DND-41 (cell line): ENCODE results near the gene PILRA.

Experiments used
- ATAC-seq: fragments of 200-7000 bp; cut with Tn5 transposase; 3 replicates; pipeline ENCODE4 v1.9.1; 2021; ENCODE audit warnings: low read depth; ENCODE audit not compliant: insufficient read depth
- DNase-seq: peaks from one replicate; pipeline ENCODE4 v3.0.0-alpha.2; 2020
- H2AFZ ChIP-seq: 2 replicates; pipeline ENCODE4 v1.6.0; 2012; ENCODE audit warnings: low read depth, low read length
- H3K27ac ChIP-seq: 2 replicates; pipeline ENCODE4 v1.5.1; 2012; ENCODE audit warnings: low read length, inconsistent platforms
- H3K27me3 ChIP-seq: fragments of 200-600 bp; sonication (generic); 2 replicates; pipeline ENCODE4 v1.6.0; 2012; ENCODE audit warnings: low read length, mild to moderate bottlenecking, inconsistent platforms; ENCODE audit not compliant: insufficient read depth, poor library complexity
- H3K36me3 ChIP-seq: 2 replicates; pipeline ENCODE4 v1.5.1; 2012; ENCODE audit warnings: low read length, inconsistent platforms; ENCODE audit not compliant: insufficient read depth
- H3K4me1 ChIP-seq: 2 replicates; pipeline ENCODE4 v1.5.1; 2012; ENCODE audit warnings: mild to moderate bottlenecking, low read length; ENCODE audit not compliant: insufficient read depth
- H3K4me2 ChIP-seq: 2 replicates; pipeline ENCODE4 v1.6.0; 2012; ENCODE audit warnings: mild to moderate bottlenecking, moderate library complexity, low read length, inconsistent platforms; ENCODE audit not compliant: insufficient read depth
- H3K4me3 ChIP-seq, 2 experiments: fragments of 200-600 bp in 1 of 2; shearing (Covaris generic) in 1 of 2; 2 replicates each; pipeline ENCODE4 v1.5.1; 2012 to 2016; ENCODE audit warnings: inconsistent platforms in 2 of 2, low read length in 2 of 2, mild to moderate bottlenecking in 2 of 2, low read depth in 1 of 2, moderate library complexity in 1 of 2
- H3K79me2 ChIP-seq: 2 replicates; pipeline ENCODE4 v1.6.0; 2012; ENCODE audit warnings: low read length, inconsistent platforms; ENCODE audit not compliant: insufficient read depth
- H3K9ac ChIP-seq: 2 replicates; pipeline ENCODE4 v1.6.0; 2012; ENCODE audit warnings: low read depth, mild to moderate bottlenecking, inconsistent platforms, low read length, moderate library complexity
- H3K9me3 ChIP-seq: 2 replicates; pipeline ENCODE4 v1.5.1; 2012; ENCODE audit warnings: low read length, moderate library complexity, mild to moderate bottlenecking, inconsistent platforms; ENCODE audit not compliant: insufficient read depth, severe bottlenecking
- H4K20me1 ChIP-seq: 2 replicates; pipeline ENCODE4 v1.6.0; 2012; ENCODE audit warnings: low read length; ENCODE audit not compliant: insufficient read depth
- EZH2 ChIP-seq: IDR thresholded peaks from 3 replicates; pipeline ENCODE4 v1.6.1; 2012; ENCODE audit warnings: borderline replicate concordance, low read depth, mild to moderate bottlenecking, moderate library complexity, low read length, inconsistent platforms; ENCODE audit not compliant: severe bottlenecking
- TF ChIP-seq, protein P1 (sequence below): IDR thresholded peaks from 2 replicates; pipeline ENCODE4 v1.5.1; 2012; ENCODE audit warnings: borderline replicate concordance, low read length, moderate library complexity, mild to moderate bottlenecking; ENCODE audit not compliant: poor library complexity, severe bottlenecking; ENCODE audit errors: extremely low read depth

Gene PILRA

DNA sequence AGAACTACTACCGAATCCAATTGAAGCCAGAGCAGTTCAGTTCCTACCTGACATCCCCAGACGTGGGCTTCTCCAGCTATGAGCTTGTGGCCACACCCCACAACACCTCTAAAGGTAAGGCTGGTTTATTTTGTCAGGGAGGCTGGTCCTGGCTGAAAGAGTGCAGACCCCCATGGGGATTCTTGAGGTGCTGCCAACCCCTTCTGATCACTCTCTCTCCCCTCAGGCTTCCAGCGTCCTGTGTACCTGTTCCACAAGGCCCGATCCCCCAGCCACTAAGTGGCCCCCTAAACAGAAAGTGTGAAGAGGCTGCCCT, 59.9 kb downstream of the PILRA start:
- Histone ChIP-seq H3K79me2 (peaks cover 67% of the 10 kb centered on the region), H3K27ac (peak overlapping the region; percentile 100; the same call in 1 of the 2 replicates), H3K9ac (peak overlapping the region; percentile 98; the same call in 1 of the 2 replicates), H3K4me1 (peaks cover 60% of the 10 kb centered on the region), H2AFZ (no peak overlapping the region), H3K9me3 (no peaks in the 10 kb centered on the region), H3K4me2 (peak overlapping the region; percentile 87), H4K20me1 (peaks cover 47% of the 10 kb centered on the region), H3K4me3 (no peak overlapping the region), H3K27me3 (no peaks in the 10 kb centered on the region), H3K36me3 (peaks cover 58% of the 10 kb centered on the region)
- ATAC-seq: no peak
- TF ChIP-seq, protein P1, sequence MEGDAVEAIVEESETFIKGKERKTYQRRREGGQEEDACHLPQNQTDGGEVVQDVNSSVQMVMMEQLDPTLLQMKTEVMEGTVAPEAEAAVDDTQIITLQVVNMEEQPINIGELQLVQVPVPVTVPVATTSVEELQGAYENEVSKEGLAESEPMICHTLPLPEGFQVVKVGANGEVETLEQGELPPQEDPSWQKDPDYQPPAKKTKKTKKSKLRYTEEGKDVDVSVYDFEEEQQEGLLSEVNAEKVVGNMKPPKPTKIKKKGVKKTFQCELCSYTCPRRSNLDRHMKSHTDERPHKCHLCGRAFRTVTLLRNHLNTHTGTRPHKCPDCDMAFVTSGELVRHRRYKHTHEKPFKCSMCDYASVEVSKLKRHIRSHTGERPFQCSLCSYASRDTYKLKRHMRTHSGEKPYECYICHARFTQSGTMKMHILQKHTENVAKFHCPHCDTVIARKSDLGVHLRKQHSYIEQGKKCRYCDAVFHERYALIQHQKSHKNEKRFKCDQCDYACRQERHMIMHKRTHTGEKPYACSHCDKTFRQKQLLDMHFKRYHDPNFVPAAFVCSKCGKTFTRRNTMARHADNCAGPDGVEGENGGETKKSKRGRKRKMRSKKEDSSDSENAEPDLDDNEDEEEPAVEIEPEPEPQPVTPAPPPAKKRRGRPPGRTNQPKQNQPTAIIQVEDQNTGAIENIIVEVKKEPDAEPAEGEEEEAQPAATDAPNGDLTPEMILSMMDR: no peak
- no peak for TF ChIP-seq EZH2
- no peak for DNase-seq

DNA sequence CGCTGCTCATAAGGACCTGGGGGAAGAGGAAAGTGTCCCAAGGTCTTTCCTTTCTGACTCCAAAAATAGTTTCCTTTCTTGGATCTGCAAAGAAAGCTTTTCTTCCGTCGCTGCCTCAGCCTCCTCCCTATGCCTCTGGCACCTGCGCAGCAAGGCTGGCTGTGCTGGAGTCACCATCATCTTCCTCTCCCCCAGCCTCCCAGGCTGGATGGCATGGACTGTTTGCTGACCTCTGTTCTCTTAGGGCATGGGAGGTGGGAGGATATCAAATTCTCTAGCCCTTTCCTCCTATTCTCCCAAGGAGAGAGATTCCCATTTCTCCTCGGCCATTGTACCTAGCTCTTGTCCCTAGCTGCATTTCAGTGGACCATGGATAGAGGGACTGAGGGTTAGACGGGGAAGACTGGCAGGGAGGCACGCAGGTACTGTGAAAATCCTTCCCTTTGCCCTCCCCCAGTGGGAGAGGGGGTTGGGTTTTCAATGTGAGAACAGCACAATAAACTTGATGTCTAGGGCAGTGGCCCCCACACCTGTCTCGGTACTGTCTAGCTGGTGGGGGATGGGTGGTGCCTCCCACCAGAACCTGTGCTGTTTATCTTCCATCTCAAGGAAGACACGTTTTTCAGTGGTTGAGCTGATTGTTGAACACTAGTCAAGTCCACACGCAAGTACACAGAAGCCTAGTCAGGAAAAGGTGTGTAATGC, 60.5 kb downstream of the PILRA start:
- Histone ChIP-seq H4K20me1 (peaks cover 47% of the 10 kb centered on the region), H3K27me3 (no peaks in the 10 kb centered on the region), H3K27ac (peak overlapping the region; percentile 100), H3K79me2 (peaks cover 67% of the 10 kb centered on the region), H3K36me3 (peaks cover 58% of the 10 kb centered on the region), H2AFZ (no peak overlapping the region), H3K4me1 (peaks cover 60% of the 10 kb centered on the region), H3K4me2 (peak overlapping the region; percentile 87), H3K9ac (peak overlapping the region; percentile 98), H3K9me3 (no peaks in the 10 kb centered on the region), H3K4me3 (peak overlapping the region in 1 of 2 experiments; percentile 94; a peak in 1 of 4 replicates)
- TF ChIP-seq, protein P1: no peak
- TF ChIP-seq EZH2: no peak
- ATAC-seq: no peak
- DNase-seq: no peak

DNA sequence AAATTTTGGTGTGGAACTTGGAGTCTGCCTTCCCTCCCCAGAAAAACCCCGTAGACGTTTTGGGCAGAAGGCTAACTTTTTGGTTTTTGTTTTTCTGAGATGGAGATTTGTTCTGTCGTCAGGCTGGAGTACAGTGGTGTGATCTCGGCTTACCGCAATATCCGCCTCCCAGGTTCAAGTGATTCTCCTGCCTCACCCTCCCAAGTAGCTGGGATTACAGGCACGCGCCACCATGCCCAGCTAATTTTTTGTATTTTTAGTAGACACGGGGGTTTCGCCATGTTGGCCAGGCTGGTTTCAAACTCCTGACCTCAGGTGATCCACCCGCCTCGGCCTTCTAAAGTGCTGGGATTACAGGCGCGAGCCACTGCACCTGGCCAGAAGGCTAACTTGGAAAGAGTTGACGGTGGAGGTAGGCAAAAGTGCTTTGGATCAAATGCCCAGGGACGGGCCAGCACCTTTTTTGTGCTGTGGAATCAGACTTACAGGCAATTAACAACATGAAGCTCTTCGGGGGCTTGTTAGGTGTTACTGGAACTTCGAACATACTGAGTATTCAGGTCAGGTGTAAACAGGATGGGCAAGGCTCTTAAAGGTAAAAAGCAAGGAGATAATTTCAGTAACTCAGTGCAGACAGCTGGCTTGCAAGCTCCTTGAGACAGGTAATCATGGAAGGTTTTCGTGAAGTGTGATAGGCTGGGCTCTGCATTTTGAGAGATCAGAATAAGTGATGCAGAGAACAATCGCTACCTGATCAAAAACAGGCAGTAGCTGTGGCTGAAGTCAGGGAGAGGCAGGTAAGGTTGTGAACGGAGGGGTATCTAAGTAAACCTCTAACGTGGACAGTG, 61.2 kb downstream of the PILRA start:
- DNase-seq: no peak
- H3K36me3 ChIP-seq: peaks cover 58% of the 10 kb centered on the region
- peak overlapping the region; percentile 96 for H3K9ac ChIP-seq
- peak overlapping the region; percentile 100 for H3K27ac ChIP-seq
- peaks cover 60% of the 10 kb centered on the region for H3K4me1 ChIP-seq
- H3K4me3 ChIP-seq: peak overlapping the region; percentile 85 to 94; a peak in 3 of 4 replicates
- H2AFZ ChIP-seq: no peak overlapping the region
- H4K20me1 ChIP-seq: peaks cover 47% of the 10 kb centered on the region
- H3K9me3 ChIP-seq: no peaks in the 10 kb centered on the region
- no peak for ATAC-seq
- H3K4me2 ChIP-seq: peak overlapping the region; percentile 87
- no peaks in the 10 kb centered on the region for H3K27me3 ChIP-seq
- peaks cover 67% of the 10 kb centered on the region for H3K79me2 ChIP-seq
- TF ChIP-seq, protein P1: no peak
- no peak for TF ChIP-seq EZH2
